OCI-LY3 (cell line): Measurements from ENCODE around the gene SESN3.

Experiments
- EZH2phosphoT487 ChIP-seq: fragments of 200-600 bp; shearing (Covaris generic); IDR thresholded peaks from 2 replicates; pipeline ENCODE4 v1.6.1; 2018; ENCODE audit warnings: antibody characterized with exemption, mixed run types, low read depth
- TF ChIP-seq, protein P1 (sequence below): fragments of 200-600, 300-600 bp; sonication (generic); IDR thresholded peaks from 2 replicates; pipeline ENCODE4 v1.5.1; 2014; ENCODE audit warnings: antibody characterized with exemption, low read length, low read depth

DNA sequence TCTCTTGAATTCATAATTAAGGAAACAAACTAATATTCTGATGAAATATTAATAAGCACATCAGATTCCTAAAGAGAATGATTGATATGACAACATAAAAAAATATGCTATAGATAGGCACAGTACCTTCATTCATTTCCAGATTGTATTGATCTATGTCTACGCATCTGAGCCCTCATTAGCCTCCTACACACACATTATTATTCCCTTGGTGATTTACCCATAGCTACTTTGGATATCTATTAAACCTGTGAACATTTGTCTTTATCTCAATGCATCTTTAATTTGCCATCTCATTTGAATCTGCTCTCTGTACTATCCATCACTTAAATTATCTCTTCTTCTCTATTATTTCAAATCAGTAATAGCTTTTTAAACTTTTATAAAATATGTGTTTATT is 18.4 kb downstream of the SESN3 start:
- TF ChIP-seq, protein P1, sequence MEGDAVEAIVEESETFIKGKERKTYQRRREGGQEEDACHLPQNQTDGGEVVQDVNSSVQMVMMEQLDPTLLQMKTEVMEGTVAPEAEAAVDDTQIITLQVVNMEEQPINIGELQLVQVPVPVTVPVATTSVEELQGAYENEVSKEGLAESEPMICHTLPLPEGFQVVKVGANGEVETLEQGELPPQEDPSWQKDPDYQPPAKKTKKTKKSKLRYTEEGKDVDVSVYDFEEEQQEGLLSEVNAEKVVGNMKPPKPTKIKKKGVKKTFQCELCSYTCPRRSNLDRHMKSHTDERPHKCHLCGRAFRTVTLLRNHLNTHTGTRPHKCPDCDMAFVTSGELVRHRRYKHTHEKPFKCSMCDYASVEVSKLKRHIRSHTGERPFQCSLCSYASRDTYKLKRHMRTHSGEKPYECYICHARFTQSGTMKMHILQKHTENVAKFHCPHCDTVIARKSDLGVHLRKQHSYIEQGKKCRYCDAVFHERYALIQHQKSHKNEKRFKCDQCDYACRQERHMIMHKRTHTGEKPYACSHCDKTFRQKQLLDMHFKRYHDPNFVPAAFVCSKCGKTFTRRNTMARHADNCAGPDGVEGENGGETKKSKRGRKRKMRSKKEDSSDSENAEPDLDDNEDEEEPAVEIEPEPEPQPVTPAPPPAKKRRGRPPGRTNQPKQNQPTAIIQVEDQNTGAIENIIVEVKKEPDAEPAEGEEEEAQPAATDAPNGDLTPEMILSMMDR, result no peak
- no peak for TF ChIP-seq EZH2phosphoT487
